H1 (cell line): ENCODE results near the gene SKA3. TPM values are rescaled to one million over a fixed set of nuclear protein-coding genes. Genes with fewer than 3 reads are reported as not detected.

Experiments used
- CTCF ChIA-PET: fragments of 300-600 bp; sonication (Branson Sonifier 250); formaldehyde crosslinking; loops from one replicate; lab custom pipeline; 2021; ENCODE audit not compliant: partially characterized antibody; lab: Charles Lee
- POLR2A ChIA-PET: fragments of 300-600 bp; sonication (Branson Sonifier 250); formaldehyde crosslinking; loops from one replicate; lab custom pipeline; 2021; ENCODE audit warnings: inconsistent platforms; ENCODE audit not compliant: partially characterized antibody; lab: Charles Lee
- DNase-seq, 2 experiments: peaks; one replicate each; pipeline versions ENCODE4 v3.0.0 to v3.0.0-alpha.2; 2010 to 2022; ENCODE audit warnings: low spot score in 2 of 2, low read depth in 1 of 2, mixed read lengths in 1 of 2
- FAIRE-seq: peaks from 2 replicates; lab custom pipeline; 2011; peaks lifted over from hg19 to GRCh38; lab: Jason Lieb, UNC
- H2AFZ ChIP-seq: 2 replicates; pipeline ENCODE4 v1.8.1; 2012; ENCODE audit warnings: low read length, inconsistent platforms
- H2AK5ac ChIP-seq: 2 replicates; pipeline ENCODE4 v1.6.1; 2013; ENCODE audit warnings: low read depth, low read length
- H2BK120ac ChIP-seq: replicated peaks from 2 replicates; pipeline ENCODE3; 2013; ENCODE audit warnings: low read depth, low read length, inconsistent platforms
- H2BK12ac ChIP-seq: 2 replicates; pipeline ENCODE4 v1.6.1; 2013; ENCODE audit warnings: low read depth, low read length
- H2BK15ac ChIP-seq: 2 replicates; pipeline ENCODE4 v1.6.1; 2013; ENCODE audit warnings: low read length
- H2BK20ac ChIP-seq: 2 replicates; pipeline ENCODE4 v1.6.1; 2013; ENCODE audit warnings: low read length
- H2BK5ac ChIP-seq: 2 replicates; pipeline ENCODE4 v1.6.1; 2013; ENCODE audit warnings: low read depth, low read length
- H3K14ac ChIP-seq: 2 replicates; pipeline ENCODE4 v1.6.1; 2013; ENCODE audit warnings: inconsistent platforms; ENCODE audit not compliant: insufficient read length
- H3K18ac ChIP-seq: 2 replicates; pipeline ENCODE4 v1.6.1; 2013; ENCODE audit warnings: low read length; ENCODE audit errors: extremely low read depth
- H3K23ac ChIP-seq: 2 replicates; pipeline ENCODE4 v1.6.1; 2013; ENCODE audit warnings: inconsistent platforms; ENCODE audit not compliant: insufficient read length
- H3K23me2 ChIP-seq: 2 replicates; pipeline ENCODE4 v1.6.1; 2013; ENCODE audit warnings: low read depth, low read length
- H3K27ac ChIP-seq: 2 replicates; pipeline ENCODE4 v1.6.1; 2011; ENCODE audit warnings: low read depth, low read length, inconsistent platforms
- H3K27me3 ChIP-seq, 4 experiments: replicated peaks in 1 of 4; 1 replicate in 1 of 4; 2 replicates in 3 of 4; pipeline versions ENCODE4 v1.6.1 to v1.8.1; 2011 to 2013; ENCODE audit warnings: low read length in 3 of 4, mild to moderate bottlenecking in 3 of 4, inconsistent platforms in 2 of 4, mixed read lengths in 2 of 4, moderate library complexity in 1 of 4; ENCODE audit not compliant: control insufficient read depth in 3 of 4, insufficient read depth in 3 of 4; ENCODE audit errors: extremely low read depth in 1 of 4
- H3K36me3 ChIP-seq, 4 experiments: 2 replicates each; pipeline versions ENCODE4 v1.6.1 to v1.8.1; 2011 to 2013; ENCODE audit warnings: mild to moderate bottlenecking in 4 of 4, low read length in 3 of 4, moderate library complexity in 2 of 4, control low read depth in 1 of 4, inconsistent platforms in 1 of 4; ENCODE audit not compliant: insufficient read depth in 4 of 4, control insufficient read depth in 2 of 4
- H3K4ac ChIP-seq: replicated peaks from 2 replicates; pipeline ENCODE3; 2013; ENCODE audit warnings: low read length, low read depth, mixed read lengths, inconsistent platforms; ENCODE audit not compliant: insufficient read length
- H3K4me1 ChIP-seq, 4 experiments: replicated peaks in 1 of 4; 1 replicate in 1 of 4; 2 replicates in 3 of 4; pipeline versions ENCODE4 v1.6.1 to v1.8.1; 2011 to 2013; ENCODE audit warnings: low read length in 3 of 4, inconsistent platforms in 2 of 4, mixed read lengths in 1 of 4; ENCODE audit not compliant: insufficient read depth in 4 of 4, control insufficient read depth in 3 of 4
- H3K4me2 ChIP-seq, 2 experiments: 2 replicates each; pipeline versions ENCODE4 v1.6.1 to v1.8.1; 2011 to 2013; ENCODE audit warnings: low read depth in 2 of 2, low read length in 2 of 2, control low read depth in 1 of 2, inconsistent platforms in 1 of 2, mild to moderate bottlenecking in 1 of 2; ENCODE audit not compliant: insufficient read depth in 1 of 2
- H3K4me3 ChIP-seq, 4 experiments: fragments of 200-600, 300-600 bp in 1 of 4; sonication (generic), shearing (Covaris generic), sonication (Bioruptor Twin) in 1 of 4; 2 replicates each; pipeline versions ENCODE4 v1.5.1 to v1.8.1; 2011 to 2016; ENCODE audit warnings: low read length in 4 of 4, low read depth in 3 of 4, control low read depth in 2 of 4, inconsistent platforms in 2 of 4, mild to moderate bottlenecking in 2 of 4, mixed read lengths in 1 of 4, moderate library complexity in 1 of 4; ENCODE audit not compliant: insufficient read depth in 2 of 4; ENCODE audit errors: extremely low read depth in 1 of 4
- H3K56ac ChIP-seq: replicated peaks from 2 replicates; pipeline ENCODE3; 2013; ENCODE audit warnings: low read depth, mild to moderate bottlenecking, mixed read lengths, low read length, inconsistent platforms; ENCODE audit not compliant: insufficient read length
- H3K79me1 ChIP-seq: 2 replicates; pipeline ENCODE4 v1.6.1; 2013; ENCODE audit warnings: low read depth, low read length, control low read depth
- H3K79me2 ChIP-seq, 2 experiments: 2 replicates each; pipeline versions ENCODE4 v1.6.1 to v1.8.1; 2012 to 2013; ENCODE audit warnings: low read length in 2 of 2, mild to moderate bottlenecking in 2 of 2, inconsistent platforms in 1 of 2; ENCODE audit not compliant: insufficient read depth in 2 of 2, control insufficient read depth in 1 of 2
- H3K9ac ChIP-seq, 4 experiments: replicated peaks in 1 of 4; 1 replicate in 1 of 4; 2 replicates in 3 of 4; pipeline versions ENCODE4 v1.6.1 to v1.8.1; 2011 to 2013; ENCODE audit warnings: low read depth in 3 of 4, low read length in 3 of 4, control low read depth in 2 of 4, mild to moderate bottlenecking in 2 of 4, moderate library complexity in 2 of 4, inconsistent platforms in 1 of 4; ENCODE audit errors: extremely low read depth in 1 of 4
- H3K9me3 ChIP-seq, 2 experiments: 2 replicates each; pipeline versions ENCODE4 v1.6.1 to v1.8.1; 2012 to 2013; ENCODE audit warnings: mild to moderate bottlenecking in 2 of 2, moderate library complexity in 2 of 2, control low read depth in 1 of 2, inconsistent platforms in 1 of 2, low read depth in 1 of 2, low read length in 1 of 2, mixed read lengths in 1 of 2; ENCODE audit not compliant: insufficient read depth in 2 of 2
- H4K20me1 ChIP-seq, 2 experiments: replicated peaks in 1 of 2; 2 replicates each; pipeline versions ENCODE3 to v1.8.1; 2011 to 2013; ENCODE audit warnings: inconsistent platforms in 2 of 2, low read length in 2 of 2, mild to moderate bottlenecking in 1 of 2; ENCODE audit not compliant: insufficient read depth in 2 of 2, control insufficient read depth in 1 of 2
- H4K5ac ChIP-seq: 2 replicates; pipeline ENCODE4 v1.6.1; 2013; ENCODE audit warnings: low read length, low read depth, mixed read lengths, inconsistent platforms; ENCODE audit not compliant: insufficient read length
- H4K8ac ChIP-seq: 2 replicates; pipeline ENCODE4 v1.8.0; 2013; ENCODE audit warnings: mild to moderate bottlenecking, moderate library complexity, low read length, inconsistent platforms; ENCODE audit not compliant: insufficient read depth; ENCODE audit errors: extremely low read depth
- H4K91ac ChIP-seq: replicated peaks from 2 replicates; pipeline ENCODE3; 2013; ENCODE audit warnings: low read length, mixed read lengths, inconsistent platforms; ENCODE audit not compliant: insufficient read length
- CBX8 ChIP-seq: fragments of 300-800, 300-1000 bp; sonication (generic); IDR thresholded peaks from 2 replicates; pipeline ENCODE4 v1.7.1; 2016; ENCODE audit warnings: low read depth, low read length, borderline replicate concordance
- CTBP2 ChIP-seq: IDR thresholded peaks from 2 replicates; pipeline ENCODE4 v1.7.0; 2011; ENCODE audit warnings: borderline replicate concordance, mild to moderate bottlenecking, moderate library complexity, mixed read lengths, low read length; ENCODE audit not compliant: insufficient read depth, insufficient read length
- EP300 ChIP-seq, 2 experiments: IDR thresholded peaks; 1 replicate in 1 of 2; 2 replicates in 1 of 2; pipeline ENCODE4 v1.6.1; 2011 to 2012; ENCODE audit warnings: low read depth in 2 of 2, low read length in 2 of 2, mild to moderate bottlenecking in 2 of 2, borderline replicate concordance in 1 of 2, inconsistent platforms in 1 of 2, moderate library complexity in 1 of 2
- HDAC2 ChIP-seq, 2 experiments: fragments of 300-600 bp in 1 of 2; sonication (generic) in 1 of 2; IDR thresholded peaks; 2 replicates each; pipeline ENCODE4 v1.6.1; 2011 to 2012; ENCODE audit warnings: low read depth in 2 of 2, low read length in 2 of 2, mild to moderate bottlenecking in 2 of 2, moderate library complexity in 2 of 2, borderline replicate concordance in 1 of 2, inconsistent platforms in 1 of 2
- NANOG ChIP-seq: IDR thresholded peaks from 2 replicates; pipeline ENCODE4 v1.6.1; 2011; ENCODE audit warnings: low read length, low read depth, mild to moderate bottlenecking, inconsistent platforms; ENCODE audit not compliant: insufficient read depth, poor library complexity, severe bottlenecking
- POLR2AphosphoS5 ChIP-seq: IDR thresholded peaks from 2 replicates; pipeline ENCODE4 v1.6.1; 2011; ENCODE audit warnings: low read depth, low read length
- POU5F1 ChIP-seq: IDR thresholded peaks from 2 replicates; pipeline ENCODE4 v1.6.1; 2011; ENCODE audit warnings: low read depth, mild to moderate bottlenecking, low read length, moderate library complexity
- SP1 ChIP-seq: IDR thresholded peaks from 2 replicates; pipeline ENCODE4 v1.6.1; 2011; ENCODE audit warnings: low read depth, low read length
- TCF12 ChIP-seq: IDR thresholded peaks from 2 replicates; pipeline ENCODE4 v1.6.1; 2011; ENCODE audit warnings: low read depth, mild to moderate bottlenecking, low read length
- TEAD4 ChIP-seq: IDR thresholded peaks from 2 replicates; pipeline ENCODE4 v1.6.1; 2012; ENCODE audit warnings: low read depth, low read length, inconsistent platforms, mixed read lengths
- YY1 ChIP-seq: IDR thresholded peaks from 2 replicates; pipeline ENCODE4 v1.6.1; 2011; ENCODE audit warnings: low read depth, mild to moderate bottlenecking, low read length
- WGBS, 2 experiments: shearing (Covaris generic) in 1 of 2; methylation state at CpG; one replicate each; pipeline versions ENCODE4 v1.1.6 to v1.1.7; 2013 to 2015; ENCODE audit warnings: low lambda C conversion rate in 2 of 2, mixed read lengths in 2 of 2, inconsistent platforms in 1 of 2, low coverage in 1 of 2, missing lambda C conversion rate in 1 of 2; ENCODE audit not compliant: insufficient replicate concordance in 2 of 2, insufficient coverage in 1 of 2, insufficient read length in 1 of 2; ENCODE audit errors: extremely low coverage in 1 of 2, missing lambda C conversion rate in 1 of 2; 5-methylcytosine and 5-hydroxymethylcytosine counted together
- polyA plus RNA-seq, 7 experiments: library from polyadenylated mRNA; depleted of rRNA in 3 of 7; stranded (reverse) in 5 of 7; unstranded in 2 of 7; fragments of >200 nt in 5 of 7; fragments of 200-250 nt in 2 of 7; gene quantifications; 1 replicate in 5 of 7; 2 replicates in 1 of 7; 4 replicates in 1 of 7; pipeline versions ENCODE4 v1.2.1 to v1.2.3, GENCODE V29; 2011 to 2013; ENCODE audit warnings: missing spikeins in 2 of 7, mixed read lengths in 2 of 7
- total RNA-seq: library from RNA; stranded (reverse); fragmentation: NEBNext Ultra II Directional; extraction: Animal tissue kit (Norgen Biotek cat#: 25700); gene quantifications from 2 replicates; pipeline ENCODE4 v1.2.1, GENCODE V29; 2021
- TF ChIP-seq, protein P1 (sequence below): IDR thresholded peaks from 2 replicates; pipeline ENCODE4 v1.6.1; 2012; ENCODE audit warnings: inconsistent platforms

Gene SKA3
- total and polyA plus RNA-seq, 2 of the 8 experiments (the other 6 are each of a cell fraction or from before 2014, with no cell fraction given) = 32.3 to 63.7 TPM

DNA sequence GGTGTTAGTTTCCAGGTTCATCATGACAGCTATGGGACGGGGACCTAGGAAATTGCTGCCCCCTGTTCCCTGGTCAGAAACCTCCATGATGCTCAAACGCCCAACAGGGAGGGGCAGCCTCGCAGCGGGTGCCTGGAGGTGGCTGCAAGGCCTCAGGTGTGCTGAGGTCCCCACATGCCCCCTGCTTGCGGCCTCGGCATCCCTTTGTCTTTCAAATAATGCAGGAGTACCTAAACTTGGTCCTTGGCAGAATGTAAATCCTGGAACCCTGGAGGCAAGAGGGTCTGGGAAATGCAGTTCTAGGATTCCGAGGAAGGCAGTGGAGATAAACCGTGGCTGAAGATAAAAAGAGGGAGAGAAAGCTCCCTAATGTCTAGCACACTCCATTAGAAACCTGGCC is 52.4 kb downstream of the SKA3 start:
- 13% methylated on average over 8 of the region's 8 CpGs; no CpG with 5 or more reads in 1 of the 2 experiments for WGBS, 2 experiments
- peak overlapping the region; percentile 79; the same call in 1 of the 2 replicates for H2BK5ac ChIP-seq
- no peaks in the 10 kb centered on the region for H4K20me1 ChIP-seq
- H3K27ac ChIP-seq = no peak overlapping the region
- no peak overlapping the region for H4K5ac ChIP-seq
- H3K27me3 ChIP-seq = no peaks in the 10 kb centered on the region
- no peak overlapping the region; a peak in 1 of 4 replicates for H3K4me2 ChIP-seq
- H2AFZ ChIP-seq = no peak overlapping the region
- H3K9me3 ChIP-seq = 0 out of 4 replicates have a peak, but pooled peaks cover 0 to 4% of the 10 kb centered on the region in 2 experiments
- H2AK5ac ChIP-seq = no peak overlapping the region
- H3K56ac ChIP-seq = no peak overlapping the region
- CTCF ChIA-PET = interaction anchor here (0.7 to 2.9 kb wide), 4 partner anchors 8 to 56 kb away, joined by 3 to 13 read pairs (median 3); no protein-coding TSS in a partner anchor
- H4K91ac ChIP-seq = peak overlapping the region; percentile 75
- DNase-seq (peak; percentile 72 to 74), FAIRE-seq (peak; percentile 74)
- H3K4me3 ChIP-seq = no peak overlapping the region
- H3K79me1 ChIP-seq = no peaks in the 10 kb centered on the region
- no peak overlapping the region for H3K9ac ChIP-seq
- H2BK15ac ChIP-seq = no peak overlapping the region
- H3K4me1 ChIP-seq = peaks cover 0 to 11% (median 5%) of the 10 kb centered on the region in 4 experiments; a peak in 6 of 7 replicates
- H3K14ac ChIP-seq = no peak overlapping the region
- no peaks in the 10 kb centered on the region for H3K23me2 ChIP-seq
- no peak overlapping the region for H4K8ac ChIP-seq
- H2BK120ac ChIP-seq = peak overlapping the region; percentile 30
- POLR2A ChIA-PET = interaction anchor here (0.9 to 3.0 kb wide), 7 partner anchors 9 to 62 kb away, joined by 3 to 12 read pairs (median 4); partner anchors contain the start of genes LATS2, MRPL57 and SKA3
- H2BK20ac ChIP-seq = peak overlapping the region; percentile 96; the same call in 1 of the 2 replicates
- no peaks in the 10 kb centered on the region for H3K36me3 ChIP-seq
- H2BK12ac ChIP-seq = no peak overlapping the region
- H3K79me2 ChIP-seq = no peaks in the 10 kb centered on the region
- no peak overlapping the region for H3K4ac ChIP-seq
- no peak overlapping the region for H3K18ac ChIP-seq
- no peak overlapping the region for H3K23ac ChIP-seq
- TF ChIP-seq EP300 (IDR thresholded peaks at IDR 0.05; ENCODE audit: borderline replicate concordance in 1 of 2, low read depth in 2 of 2, low read length in 2 of 2) = peak in 1 of 2 experiments; percentile 21; a peak in 1 of 3 replicates
- TF ChIP-seq NANOG = peak; percentile 51
- TF ChIP-seq TEAD4 = peak; percentile 53; the same call in 1 of the 2 replicates
- no peak for TF ChIP-seq CTBP2
- TF ChIP-seq POU5F1 = 0 out of 2 replicates have a peak, but pooled peaks have one; percentile 38
- TF ChIP-seq TCF12 = peak; percentile 68; the same call in 1 of the 2 replicates
- TF ChIP-seq SP1 = peak; percentile 76
- TF ChIP-seq HDAC2 (IDR thresholded peaks at IDR 0.05; ENCODE audit: borderline replicate concordance in 1 of 2, low read depth in 2 of 2, low read length in 2 of 2) = peak; percentile 77 to 85; a peak in 1 of 4 replicates
- TF ChIP-seq POLR2AphosphoS5 = no peak
- TF ChIP-seq, protein P1, sequence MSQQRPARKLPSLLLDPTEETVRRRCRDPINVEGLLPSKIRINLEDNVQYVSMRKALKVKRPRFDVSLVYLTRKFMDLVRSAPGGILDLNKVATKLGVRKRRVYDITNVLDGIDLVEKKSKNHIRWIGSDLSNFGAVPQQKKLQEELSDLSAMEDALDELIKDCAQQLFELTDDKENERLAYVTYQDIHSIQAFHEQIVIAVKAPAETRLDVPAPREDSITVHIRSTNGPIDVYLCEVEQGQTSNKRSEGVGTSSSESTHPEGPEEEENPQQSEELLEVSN = no peak
- TF ChIP-seq CBX8 = no peak
- peak; percentile 70 for TF ChIP-seq YY1
